ENCODE data around the gene NUP160. TPM values are rescaled to one million over a fixed set of nuclear protein-coding genes. Genes with fewer than 3 reads are reported as not detected.

The NUP160 gene
- total and polyA plus RNA-seq, 2 of the 8 experiments (the other 6 are each of a cell fraction or from before 2014, with no cell fraction given) = 44.6 to 100 TPM

- Histone ChIP-seq H3K14ac (ENCODE audit: insufficient read length) (no peak overlapping the region), H2BK120ac (replicated peaks; ENCODE audit: low read depth, low read length) (no peak overlapping the region), H3K27ac (ENCODE audit: low read depth, low read length) (no peak overlapping the region), H2AK5ac (ENCODE audit: low read depth, low read length) (no peak overlapping the region), H2BK12ac (ENCODE audit: low read depth, low read length) (no peak overlapping the region), H3K23ac (ENCODE audit: insufficient read length) (no peak overlapping the region), H3K79me2 (ENCODE audit: control insufficient read depth in 1 of 2, insufficient read depth in 2 of 2, low read length in 2 of 2) (peaks cover 11 to 64% of the 10 kb centered on the region in 2 experiments), H2BK15ac (ENCODE audit: low read length) (no peak overlapping the region), H2BK20ac (ENCODE audit: low read length) (no peak overlapping the region), H2AFZ (ENCODE audit: low read length) (no peak overlapping the region), H2BK5ac (ENCODE audit: low read depth, low read length) (no peak overlapping the region), H3K4me3 (ENCODE audit: extremely low read depth in 1 of 4, insufficient read depth in 2 of 4, low read depth in 3 of 4, low read length in 4 of 4) (no peak overlapping the region), H4K5ac (ENCODE audit: insufficient read length, low read depth, low read length) (no peak overlapping the region), H3K36me3 (ENCODE audit: control insufficient read depth in 2 of 4, insufficient read depth in 4 of 4, low read length in 3 of 4) (peaks cover 23 to 69% (median 60%) of the 10 kb centered on the region in 4 experiments), H3K56ac (replicated peaks; ENCODE audit: insufficient read length, low read depth, low read length) (no peak overlapping the region), H3K4me2 (ENCODE audit: insufficient read depth in 1 of 2, low read depth in 2 of 2, low read length in 2 of 2) (no peak overlapping the region), H4K20me1 (replicated peaks in 1 of 2; ENCODE audit: control insufficient read depth in 1 of 2, insufficient read depth in 2 of 2, low read length in 2 of 2) (peaks cover 4 to 17% of the 10 kb centered on the region in 2 experiments), H3K9ac (replicated peaks in 1 of 4; ENCODE audit: extremely low read depth in 1 of 4, low read depth in 3 of 4, low read length in 3 of 4) (no peak overlapping the region), H3K79me1 (ENCODE audit: low read depth, low read length) (peaks cover 13% of the 10 kb centered on the region; the same call in 1 of the 2 replicates), H3K9me3 (ENCODE audit: insufficient read depth in 2 of 2, low read depth in 1 of 2, low read length in 1 of 2) (no peaks in the 10 kb centered on the region), H3K4me1 (replicated peaks in 1 of 4; ENCODE audit: control insufficient read depth in 3 of 4, insufficient read depth in 4 of 4, low read length in 3 of 4) (peaks cover 0 to 4% (median 1%) of the 10 kb centered on the region in 4 experiments; a peak in 2 of 7 replicates), H3K27me3 (replicated peaks in 1 of 4; ENCODE audit: control insufficient read depth in 3 of 4, extremely low read depth in 1 of 4, insufficient read depth in 3 of 4, low read length in 3 of 4) (no peaks in the 10 kb centered on the region), H3K18ac (ENCODE audit: extremely low read depth, low read length) (no peak overlapping the region), H4K91ac (replicated peaks; ENCODE audit: insufficient read length, low read length) (no peak overlapping the region), H4K8ac (ENCODE audit: extremely low read depth, insufficient read depth, low read length) (no peak overlapping the region), H3K4ac (replicated peaks; ENCODE audit: insufficient read length, low read depth, low read length) (no peak overlapping the region), H3K23me2 (ENCODE audit: low read depth, low read length) (peaks cover 6% of the 10 kb centered on the region)
- CTCF ChIA-PET (ENCODE audit: partially characterized antibody) = no interaction called here
- no peak for TF ChIP-seq HDAC6 (IDR thresholded peaks at IDR 0.05; ENCODE audit: low read depth, low read length)
- no peak for TF ChIP-seq GTF2F1 (IDR thresholded peaks at IDR 0.05; ENCODE audit: borderline replicate concordance, low read depth, low read length)
- TF ChIP-seq POLR2AphosphoS5 (IDR thresholded peaks at IDR 0.05; ENCODE audit: low read depth, low read length) = no peak
- TF ChIP-seq SP1 (IDR thresholded peaks at IDR 0.05; ENCODE audit: low read depth, low read length) = no peak
- no peak for TF ChIP-seq JUN (IDR thresholded peaks at IDR 0.05; ENCODE audit: low read depth, low read length)
- TF ChIP-seq SIN3A (conservative IDR thresholded peaks at IDR 0.05 in 1 of 2, IDR thresholded peaks at IDR 0.05 in 1 of 2; ENCODE audit: low read depth in 1 of 2, low read length in 2 of 2) = no peak
- no peak for TF ChIP-seq CEBPB (IDR thresholded peaks at IDR 0.05; ENCODE audit: low read depth, low read length)
- TF ChIP-seq TEAD4 (IDR thresholded peaks at IDR 0.05; ENCODE audit: low read depth, low read length) = no peak
- no peak for TF ChIP-seq CBX8 (IDR thresholded peaks at IDR 0.05; ENCODE audit: borderline replicate concordance, low read depth, low read length)
- no peak for TF ChIP-seq YY1 (IDR thresholded peaks at IDR 0.05; ENCODE audit: low read depth, low read length)
- TF ChIP-seq EP300 (IDR thresholded peaks at IDR 0.05; ENCODE audit: borderline replicate concordance in 1 of 2, low read depth in 2 of 2, low read length in 2 of 2) = no peak
- no peak for TF ChIP-seq CHD1 (IDR thresholded peaks at IDR 0.05; ENCODE audit: low read depth, low read length)
- POLR2A ChIA-PET (ENCODE audit: partially characterized antibody) = interaction anchor here (1.0 to 2.2 kb wide), 2 partner anchors 8 to 11 kb away, joined by 3 to 9 read pairs; no protein-coding TSS in a partner anchor
- no peak for DNase-seq (ENCODE audit: low read depth in 1 of 2, low spot score in 2 of 2)
- 94% methylated on average over 7 of the region's 7 CpGs; no CpG with 5 or more reads in 1 of the 2 experiments for WGBS, 2 experiments (ENCODE audit: extremely low coverage in 1 of 2, insufficient coverage in 1 of 2, insufficient read length in 1 of 2, insufficient replicate concordance in 2 of 2, low coverage in 1 of 2, low lambda C conversion rate in 2 of 2, missing lambda C conversion rate in 1 of 2)
- FAIRE-seq = no peak
These were observed 4.6 kb downstream of the NUP160 start for GRCh38 chr11:47843361-47844055.
